Breast epithelium (tissue), 4 donors: ENCODE data around the gene RPL23. TPM values are rescaled to one million over a fixed set of nuclear protein-coding genes. Genes with fewer than 3 reads are reported as not detected.

Experiments used
- DNase-seq, 2 donors: peaks; one replicate each; pipeline ENCODE4 v3.0.0-alpha.2; 2019; ENCODE audit warnings: low spot score in 2 of 2
- H3K27ac ChIP-seq, 2 donors: fragments of 200-600 bp; sonication (generic) in 1 of 2; one replicate each; pipeline ENCODE4 v1.5.1; 2016 to 2019; ENCODE audit warnings: mild to moderate bottlenecking in 1 of 2
- H3K27me3 ChIP-seq, 2 donors: fragments of 200-600 bp; sonication (generic) in 1 of 2; one replicate each; pipeline versions ENCODE4 v1.5.1 to v1.6.0; 2017 to 2019; ENCODE audit warnings: control low read depth in 1 of 2, mild to moderate bottlenecking in 1 of 2
- H3K36me3 ChIP-seq: fragments of 200-600 bp; one replicate; pipeline ENCODE4 v1.5.1; 2019
- H3K4me1 ChIP-seq, 2 donors: fragments of 200-600 bp; sonication (generic); one replicate each; pipeline ENCODE4 v1.5.1; 2016 to 2019; ENCODE audit warnings: control low read depth in 1 of 2
- H3K4me3 ChIP-seq, 3 donors: fragments of 200-600 bp; sonication (generic); 1 replicate in 2 of 3; 2 replicates in 1 of 3; pipeline ENCODE4 v1.5.1; 2016 to 2019; ENCODE audit warnings: mild to moderate bottlenecking in 3 of 3, moderate library complexity in 2 of 3
- H3K9me3 ChIP-seq, 2 donors: fragments of 200-600 bp; sonication (generic) in 1 of 2; one replicate each; pipeline ENCODE4 v1.5.1; 2016 to 2019; ENCODE audit warnings: control low read depth in 1 of 2
- CTCF ChIP-seq, 3 donors: fragments of 450-650 bp; IDR thresholded peaks; one replicate each; pipeline ENCODE4 v1.5.1; 2016 to 2017; ENCODE audit warnings: antibody characterized with exemption in 3 of 3, mild to moderate bottlenecking in 3 of 3, moderate library complexity in 3 of 3
- POLR2A ChIP-seq: fragments of 450-650 bp; IDR thresholded peaks from one replicate; pipeline ENCODE4 v1.6.1; 2016; ENCODE audit warnings: antibody characterized with exemption, mild to moderate bottlenecking, moderate library complexity
- POLR2AphosphoS5 ChIP-seq, 3 donors: sonication (generic); formaldehyde crosslinking; IDR thresholded peaks; one replicate each; pipeline ENCODE4 v1.6.1; 2017; ENCODE audit warnings: antibody characterized with exemption in 3 of 3
- intact Hi-C: fragments of 100-400 bp; cut with DNase I; formaldehyde crosslinking; loops from one replicate; pipeline ENCODE4 v1.15.1; 2023; ENCODE audit warnings: low total_unique reads
- total RNA-seq, 3 donors: library from RNA; depleted of rRNA; stranded (reverse); fragments of >200 nt; gene quantifications; one replicate each; pipeline ENCODE4 v1.1.0, GENCODE V29; 2016

RPL23 gene
- total RNA-seq, 3 donors from 2014 or later, result 1,871 to 2,586 (median 2,024) TPM

DNA sequence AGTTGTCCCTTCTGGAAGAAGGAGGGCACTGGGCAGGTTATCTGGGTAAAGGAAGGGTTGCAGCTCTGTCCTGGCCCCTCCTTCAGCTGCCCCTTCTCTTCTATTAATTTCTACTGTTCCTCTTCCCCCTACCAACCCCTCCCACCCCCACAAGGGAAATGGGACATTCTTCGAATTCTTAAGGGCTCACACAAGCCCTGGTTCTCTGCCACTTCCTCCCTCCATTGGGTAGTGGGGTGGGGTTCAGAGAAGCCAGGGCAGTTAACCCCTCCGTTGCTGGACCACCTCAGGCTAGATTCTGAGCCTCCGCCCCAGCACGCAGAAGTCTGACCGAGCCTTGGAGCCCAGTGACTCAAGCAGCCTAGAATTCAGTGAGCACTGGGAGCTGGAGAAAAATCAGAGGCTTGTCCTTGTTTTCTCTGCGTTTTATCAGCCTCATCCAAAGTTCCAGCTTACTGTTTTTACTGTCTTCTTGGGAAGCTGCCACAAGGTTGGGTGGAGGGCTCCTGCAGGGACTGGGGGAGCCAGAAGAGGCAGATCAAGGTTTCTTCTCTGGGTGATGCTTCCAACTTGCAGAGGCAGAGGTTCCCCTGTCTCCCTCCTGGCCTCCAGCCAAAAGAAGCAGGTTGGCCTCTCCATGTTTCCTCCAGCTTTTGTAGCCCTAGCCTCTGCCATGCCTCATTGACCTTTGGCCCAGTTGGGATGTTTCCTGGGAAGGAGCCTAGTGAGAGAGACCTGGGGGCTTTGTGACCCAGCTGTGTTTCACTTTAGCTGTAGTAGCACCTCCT, 26.6 kb upstream of the RPL23 start:
- TF ChIP-seq POLR2AphosphoS5 (IDR thresholded peaks at IDR 0.05) (no peak), POLR2A (no peak)
- H3K27ac ChIP-seq, result peak overlapping the region; percentile 70 to 71
- peak overlapping the region in 2 of 3 donors; percentile 1 to 23 for H3K4me3 ChIP-seq
- peaks cover 17 to 49% of the 10 kb centered on the region in 2 donors for H3K4me1 ChIP-seq
- H3K27me3 ChIP-seq, result no peaks in the 10 kb centered on the region
- H3K9me3 ChIP-seq, result no peaks in the 10 kb centered on the region
- H3K36me3 ChIP-seq, result no peaks in the 10 kb centered on the region
- intact Hi-C loops, result no loop called here
- DNase-seq, result no peak

- H3K9me3 ChIP-seq, result no peaks in the 10 kb centered on the region
- peaks cover 25 to 67% of the 10 kb centered on the region in 2 donors for H3K4me1 ChIP-seq
- intact Hi-C loops, result no loop called here
- peak overlapping the region; percentile 67 to 78 for H3K27ac ChIP-seq
- DNase-seq, result no peak
- no peak overlapping the region for H3K4me3 ChIP-seq
- no peaks in the 10 kb centered on the region for H3K27me3 ChIP-seq
- no peaks in the 10 kb centered on the region for H3K36me3 ChIP-seq
- no peak for TF ChIP-seq POLR2AphosphoS5 (IDR thresholded peaks at IDR 0.05)
These were observed 23.8 kb upstream of the RPL23 start for GRCh38 chr17:38877130-38877851.

- H3K27ac ChIP-seq, result peak overlapping the region; percentile 91 to 94
- H3K4me3 ChIP-seq, result peak overlapping the region in 2 of 3 donors; percentile 9 to 43
- TF ChIP-seq CTCF (IDR thresholded peaks at IDR 0.05), result no peak
- TF ChIP-seq POLR2A, result no peak
- TF ChIP-seq POLR2AphosphoS5 (IDR thresholded peaks at IDR 0.05), result no peak
- no peak for DNase-seq
- H3K27me3 ChIP-seq, result no peaks in the 10 kb centered on the region
- intact Hi-C loops, result no loop called here
- H3K9me3 ChIP-seq, result no peaks in the 10 kb centered on the region
- peaks cover 24 to 58% of the 10 kb centered on the region in 2 donors for H3K4me1 ChIP-seq
- H3K36me3 ChIP-seq, result no peaks in the 10 kb centered on the region
These were observed 22.1 kb upstream of the RPL23 start for GRCh38 chr17:38875477-38876075.

GRCh38 chr17:38874505-38875400, 21.2 kb upstream of the RPL23 start:
- Histone ChIP-seq H3K36me3 (no peaks in the 10 kb centered on the region), H3K27me3 (no peaks in the 10 kb centered on the region), H3K9me3 (no peaks in the 10 kb centered on the region), H3K4me3 (peak overlapping the region in 2 of 3 donors; percentile 9 to 43), H3K27ac (peak overlapping the region; percentile 91 to 94), H3K4me1 (peaks cover 16 to 49% of the 10 kb centered on the region in 2 donors)
- intact Hi-C loops, result no loop called here
- no peak for TF ChIP-seq POLR2A
- no peak for TF ChIP-seq POLR2AphosphoS5 (IDR thresholded peaks at IDR 0.05)
- no peak for TF ChIP-seq CTCF (IDR thresholded peaks at IDR 0.05)
- no peak for DNase-seq

DNA sequence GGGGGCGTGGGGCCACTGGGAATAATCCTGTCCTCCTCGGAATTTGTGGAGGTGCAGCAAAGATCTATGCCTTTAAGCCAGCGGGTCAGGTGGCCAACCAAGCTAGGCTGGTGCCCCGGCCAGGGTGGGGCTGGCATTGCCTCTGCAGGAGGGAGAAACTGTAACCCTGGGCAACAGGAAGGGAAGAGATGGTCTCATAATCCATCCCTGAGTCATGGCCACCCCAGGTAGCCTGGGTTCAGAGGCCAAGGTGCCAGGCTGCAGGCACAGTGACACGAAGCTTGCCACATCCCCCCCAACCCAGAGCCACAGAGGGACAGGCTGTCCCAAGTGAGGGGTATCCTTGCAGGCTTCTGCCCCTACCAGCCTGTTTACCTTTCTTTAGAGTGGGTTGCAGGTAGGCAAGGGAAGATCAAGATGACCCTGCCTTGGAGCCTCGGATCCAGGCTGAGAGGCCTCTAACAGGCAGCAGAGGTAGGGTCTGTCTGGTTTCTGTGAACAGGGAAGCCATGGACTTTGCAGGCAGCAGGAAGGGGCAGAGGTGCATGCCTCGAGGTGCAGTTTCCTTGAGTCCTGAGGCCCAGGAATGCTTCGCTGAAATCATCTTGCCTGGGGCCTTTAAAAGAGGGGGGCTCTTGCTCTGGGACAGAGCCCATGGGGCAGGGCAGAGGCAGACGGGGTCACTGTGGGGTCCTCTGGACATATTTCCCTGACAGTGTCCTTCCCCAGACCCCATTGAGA, 20.3 kb upstream of the RPL23 start:
- Histone ChIP-seq H3K9me3 (no peaks in the 10 kb centered on the region), H3K27ac (peak overlapping the region; percentile 91 to 94), H3K4me3 (peak overlapping the region in 1 of 3 donors; percentile 36), H3K36me3 (no peaks in the 10 kb centered on the region), H3K4me1 (peaks cover 16 to 46% of the 10 kb centered on the region in 2 donors), H3K27me3 (no peaks in the 10 kb centered on the region)
- DNase-seq, result no peak
- intact Hi-C loops, result no loop called here
- TF ChIP-seq CTCF (IDR thresholded peaks at IDR 0.05) (no peak), POLR2AphosphoS5 (IDR thresholded peaks at IDR 0.05) (no peak), POLR2A (no peak)
